Measurements from ENCODE around the gene SENP6.

DNA sequence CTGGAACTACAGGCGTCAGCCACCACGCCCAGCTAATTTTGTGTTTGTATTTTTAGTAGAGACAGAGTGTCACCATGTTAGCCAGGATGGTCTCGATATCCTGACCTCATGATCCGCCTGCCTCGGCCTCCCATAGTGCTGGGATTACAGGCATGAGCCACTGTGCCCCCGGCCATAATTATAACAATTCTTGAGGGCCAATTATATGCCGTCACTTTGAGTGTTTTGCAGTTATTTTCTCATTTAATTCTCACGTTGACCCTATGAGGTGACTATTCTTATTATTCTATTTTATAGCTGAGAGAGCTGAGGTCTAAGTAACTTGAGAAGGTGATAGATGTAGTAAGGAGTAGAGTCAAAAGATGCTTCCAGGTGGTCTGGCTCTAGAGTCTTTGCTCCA lies 160.4 kb downstream of the SENP6 start:
- TF ChIP-seq POLR2A (IDR thresholded peaks at IDR 0.05) = no peak
- TF ChIP-seq CTCF (IDR thresholded peaks at IDR 0.05) = no peak
